DOHH2 (cell line): ENCODE data around the gene TBCK.

Experiments used
- EZH2phosphoT487 ChIP-seq: fragments of 200-600 bp; sonication (generic); IDR thresholded peaks from 2 replicates; pipeline ENCODE4 v1.6.1; 2017; ENCODE audit warnings: borderline replicate concordance, mild to moderate bottlenecking, antibody characterized with exemption, low read length, moderate library complexity, mixed read lengths
- TF ChIP-seq, protein P1 (sequence below): fragments of 200-600 bp; sonication (generic); IDR thresholded peaks from one replicate; pipeline ENCODE4 v1.5.1; 2014; ENCODE audit warnings: antibody characterized with exemption, mild to moderate bottlenecking, low read depth, low read length; ENCODE audit not compliant: poor library complexity, severe bottlenecking

- TF ChIP-seq, protein P1, sequence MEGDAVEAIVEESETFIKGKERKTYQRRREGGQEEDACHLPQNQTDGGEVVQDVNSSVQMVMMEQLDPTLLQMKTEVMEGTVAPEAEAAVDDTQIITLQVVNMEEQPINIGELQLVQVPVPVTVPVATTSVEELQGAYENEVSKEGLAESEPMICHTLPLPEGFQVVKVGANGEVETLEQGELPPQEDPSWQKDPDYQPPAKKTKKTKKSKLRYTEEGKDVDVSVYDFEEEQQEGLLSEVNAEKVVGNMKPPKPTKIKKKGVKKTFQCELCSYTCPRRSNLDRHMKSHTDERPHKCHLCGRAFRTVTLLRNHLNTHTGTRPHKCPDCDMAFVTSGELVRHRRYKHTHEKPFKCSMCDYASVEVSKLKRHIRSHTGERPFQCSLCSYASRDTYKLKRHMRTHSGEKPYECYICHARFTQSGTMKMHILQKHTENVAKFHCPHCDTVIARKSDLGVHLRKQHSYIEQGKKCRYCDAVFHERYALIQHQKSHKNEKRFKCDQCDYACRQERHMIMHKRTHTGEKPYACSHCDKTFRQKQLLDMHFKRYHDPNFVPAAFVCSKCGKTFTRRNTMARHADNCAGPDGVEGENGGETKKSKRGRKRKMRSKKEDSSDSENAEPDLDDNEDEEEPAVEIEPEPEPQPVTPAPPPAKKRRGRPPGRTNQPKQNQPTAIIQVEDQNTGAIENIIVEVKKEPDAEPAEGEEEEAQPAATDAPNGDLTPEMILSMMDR = no peak
- TF ChIP-seq EZH2phosphoT487 = no peak
These were observed 18.6 kb downstream of the TBCK start for GRCh38 chr4:106297245-106298035.
